Gastrocnemius medialis (tissue), 4 donors: ENCODE data around the gene LEMD1. TPM values are rescaled to one million over a fixed set of nuclear protein-coding genes. Genes with fewer than 3 reads are reported as not detected.
"Not testable (repeated sequence)": the region's sequence is repeated elsewhere in the genome, so short reads cannot be mapped to it uniquely, and the experiment has no call there.

Source experiments
- ATAC-seq, 2 donors: fragments of 150-250 bp; one replicate each; pipeline ENCODE4 v1.9.1; 2016
- DNase-seq, 2 donors: peaks; one replicate each; pipeline ENCODE4 v3.0.0-alpha.2; 2019
- H3K27ac ChIP-seq, 4 donors: fragments of 200-600 bp; sonication (generic); 1 replicate in 1 of 4; 2 replicates in 3 of 4; pipeline ENCODE4 v1.5.1; 2016 to 2018; ENCODE audit warnings: mild to moderate bottlenecking in 2 of 4, moderate library complexity in 1 of 4
- H3K27me3 ChIP-seq, 3 donors: fragments of 200-600 bp; sonication (generic) in 2 of 3; 1 replicate in 1 of 3; 2 replicates in 2 of 3; pipeline versions ENCODE4 v1.5.1 to v1.6.0; 2016 to 2019; ENCODE audit warnings: mild to moderate bottlenecking in 1 of 3, moderate library complexity in 1 of 3
- H3K36me3 ChIP-seq, 2 donors: fragments of 200-600 bp; sonication (generic) in 1 of 2; one replicate each; pipeline ENCODE4 v1.5.1; 2017 to 2018
- H3K4me1 ChIP-seq, 2 donors: fragments of 200-600 bp; sonication (generic) in 1 of 2; one replicate each; pipeline ENCODE4 v1.5.1; 2016 to 2017; ENCODE audit warnings: mild to moderate bottlenecking in 2 of 2
- H3K4me3 ChIP-seq, 4 donors: fragments of 200-600 bp; sonication (generic) in 3 of 4; 1 replicate in 1 of 4; 2 replicates in 3 of 4; pipeline ENCODE4 v1.5.1; 2016 to 2019; ENCODE audit warnings: mild to moderate bottlenecking in 2 of 4
- H3K9me3 ChIP-seq, 3 donors: fragments of 200-600 bp; sonication (generic) in 2 of 3; 1 replicate in 1 of 3; 2 replicates in 2 of 3; pipeline ENCODE4 v1.5.1; 2016 to 2019
- POLR2A ChIP-seq, 2 donors: fragments of 450-650 bp; IDR thresholded peaks; one replicate each; pipeline ENCODE4 v1.6.1; 2017; ENCODE audit warnings: antibody characterized with exemption in 2 of 2, mild to moderate bottlenecking in 2 of 2, moderate library complexity in 2 of 2
- in situ Hi-C, 4 donors: fragments of 200-750 bp; cut with MboI; loops; one replicate each; pipeline versions ENCODE4 v1.15.0 to v1.8.0; 2017; ENCODE audit warnings: low sequenced_read_pairs in 4 of 4
- intact Hi-C: fragments of 100-400 bp; cut with DNase I; formaldehyde crosslinking; loops from one replicate; pipeline ENCODE4 v1.15.1; 2023; ENCODE audit warnings: low total_unique reads
- total RNA-seq, 4 donors: library from RNA; depleted of rRNA; stranded (reverse); fragments of >200 nt; gene quantifications; one replicate each; pipeline versions ENCODE4 v1.1.0 to v1.2.3, GENCODE V29; 2016
- TF ChIP-seq, protein P1 (sequence below), 5 experiments: fragments of 450-650 bp in 3 of 5; fragments of 200-600 bp in 2 of 5; sonication (generic) in 2 of 5; IDR thresholded peaks in 4 of 5; conservative IDR thresholded peaks in 1 of 5; 1 replicate in 4 of 5; 2 replicates in 1 of 5; pipeline ENCODE4 v1.5.1; 2016 to 2019; ENCODE audit warnings: antibody characterized with exemption in 5 of 5, mild to moderate bottlenecking in 3 of 5, moderate library complexity in 3 of 5

Gene LEMD1
- total RNA-seq, 4 donors from 2014 or later, result not detected

DNA sequence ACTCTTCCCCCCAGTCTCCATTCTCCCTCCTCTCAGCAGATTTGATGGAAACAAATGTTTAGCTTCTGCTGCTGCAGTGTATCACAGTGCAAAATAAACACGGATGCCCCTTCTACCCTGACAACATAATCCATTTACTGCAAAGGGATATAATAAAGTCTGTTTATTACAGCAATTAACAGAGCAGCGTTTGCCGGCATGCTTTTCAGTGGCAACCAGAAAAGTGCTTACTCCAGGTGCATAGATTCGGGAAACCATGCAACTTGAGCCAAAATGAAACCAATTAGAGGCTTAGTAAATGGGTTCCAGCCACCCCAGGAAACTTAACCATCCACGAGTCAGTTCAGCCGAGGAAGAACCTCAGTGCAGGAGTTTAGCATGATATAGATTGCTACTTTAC is 12.9 kb upstream of the LEMD1 start:
- Histone ChIP-seq H3K36me3 (no peaks in the 10 kb centered on the region), H3K4me3 (no peak overlapping the region), H3K27ac (no peak overlapping the region), H3K9me3 (no peaks in the 10 kb centered on the region), H3K27me3 (no peaks in the 10 kb centered on the region), H3K4me1 (peaks cover 29% of the 10 kb centered on the region in 2 donors)
- DNase-seq (no peak), ATAC-seq (no peak)
- intact Hi-C loops (loop anchor here (5.0 kb wide), 1 partner anchor 97 kb away; no protein-coding TSS in a partner anchor), in situ Hi-C loops (no loop called here)
- TF ChIP-seq, protein P1, sequence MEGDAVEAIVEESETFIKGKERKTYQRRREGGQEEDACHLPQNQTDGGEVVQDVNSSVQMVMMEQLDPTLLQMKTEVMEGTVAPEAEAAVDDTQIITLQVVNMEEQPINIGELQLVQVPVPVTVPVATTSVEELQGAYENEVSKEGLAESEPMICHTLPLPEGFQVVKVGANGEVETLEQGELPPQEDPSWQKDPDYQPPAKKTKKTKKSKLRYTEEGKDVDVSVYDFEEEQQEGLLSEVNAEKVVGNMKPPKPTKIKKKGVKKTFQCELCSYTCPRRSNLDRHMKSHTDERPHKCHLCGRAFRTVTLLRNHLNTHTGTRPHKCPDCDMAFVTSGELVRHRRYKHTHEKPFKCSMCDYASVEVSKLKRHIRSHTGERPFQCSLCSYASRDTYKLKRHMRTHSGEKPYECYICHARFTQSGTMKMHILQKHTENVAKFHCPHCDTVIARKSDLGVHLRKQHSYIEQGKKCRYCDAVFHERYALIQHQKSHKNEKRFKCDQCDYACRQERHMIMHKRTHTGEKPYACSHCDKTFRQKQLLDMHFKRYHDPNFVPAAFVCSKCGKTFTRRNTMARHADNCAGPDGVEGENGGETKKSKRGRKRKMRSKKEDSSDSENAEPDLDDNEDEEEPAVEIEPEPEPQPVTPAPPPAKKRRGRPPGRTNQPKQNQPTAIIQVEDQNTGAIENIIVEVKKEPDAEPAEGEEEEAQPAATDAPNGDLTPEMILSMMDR (IDR thresholded peaks at IDR 0.05 in 4 of 5, conservative IDR thresholded peaks at IDR 0.05 in 1 of 5), result no peak
- TF ChIP-seq POLR2A (IDR thresholded peaks at IDR 0.05), result no peak

DNA sequence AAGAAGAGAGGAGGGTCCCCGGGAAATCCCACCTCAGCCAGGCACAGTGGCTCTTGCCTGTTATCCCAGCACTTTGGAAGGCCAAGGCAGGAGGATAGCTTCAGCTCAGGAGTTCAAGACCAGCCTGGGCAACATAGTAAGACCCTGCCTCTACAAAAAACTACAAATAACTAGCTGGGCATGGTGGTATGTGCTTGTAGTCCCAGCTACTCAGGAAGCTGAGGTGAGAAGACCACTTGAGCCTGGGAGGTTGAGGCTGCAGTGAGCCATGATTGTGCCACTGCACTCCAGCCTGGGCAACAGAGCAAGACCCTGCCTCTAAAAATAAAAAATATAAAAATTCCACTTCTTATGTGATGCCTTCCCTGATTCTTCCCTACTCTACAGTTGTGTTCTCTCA is 10.8 kb upstream of the LEMD1 start:
- DNase-seq, H3K36me3 ChIP-seq, H3K27me3 ChIP-seq, in situ Hi-C loops, intact Hi-C loops, H3K4me3 ChIP-seq, H3K9me3 ChIP-seq, H3K27ac ChIP-seq, ATAC-seq: not testable (repeated sequence)
- H3K4me1 ChIP-seq, result peaks cover 8 to 11% of the 10 kb centered on the region in 2 donors

DNA sequence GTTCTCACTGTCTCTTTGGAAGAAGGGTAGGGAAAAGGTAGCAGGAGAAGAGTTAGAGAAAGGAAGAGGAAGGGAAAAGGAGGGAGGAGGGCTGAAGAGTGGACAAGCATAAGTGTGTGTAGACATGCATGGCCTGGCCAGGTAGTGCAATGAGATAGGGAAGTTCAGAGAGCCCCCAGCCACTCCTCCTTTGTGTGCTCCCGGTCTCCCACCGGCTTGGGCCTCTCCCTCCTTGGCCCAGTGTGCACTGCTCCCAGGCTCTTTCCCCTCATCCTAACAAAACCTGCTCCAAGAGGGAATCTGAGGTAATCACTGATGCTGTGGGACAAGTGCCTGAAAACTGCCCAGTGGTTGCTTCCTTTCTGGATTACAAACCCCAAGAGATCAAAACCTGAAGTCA is 10.3 kb upstream of the LEMD1 start:
- no peaks in the 10 kb centered on the region for H3K9me3 ChIP-seq
- H3K36me3 ChIP-seq, result no peaks in the 10 kb centered on the region
- no peaks in the 10 kb centered on the region for H3K27me3 ChIP-seq
- no peak for ATAC-seq
- no peak overlapping the region for H3K27ac ChIP-seq
- intact Hi-C loops, result no loop called here
- TF ChIP-seq, protein P1 (IDR thresholded peaks at IDR 0.05 in 4 of 5, conservative IDR thresholded peaks at IDR 0.05 in 1 of 5), result no peak
- no peak for TF ChIP-seq POLR2A (IDR thresholded peaks at IDR 0.05)
- no peak overlapping the region for H3K4me3 ChIP-seq
- peaks cover 3 to 5% of the 10 kb centered on the region in 2 donors for H3K4me1 ChIP-seq
- in situ Hi-C loops, result no loop called here
- no peak for DNase-seq

DNA sequence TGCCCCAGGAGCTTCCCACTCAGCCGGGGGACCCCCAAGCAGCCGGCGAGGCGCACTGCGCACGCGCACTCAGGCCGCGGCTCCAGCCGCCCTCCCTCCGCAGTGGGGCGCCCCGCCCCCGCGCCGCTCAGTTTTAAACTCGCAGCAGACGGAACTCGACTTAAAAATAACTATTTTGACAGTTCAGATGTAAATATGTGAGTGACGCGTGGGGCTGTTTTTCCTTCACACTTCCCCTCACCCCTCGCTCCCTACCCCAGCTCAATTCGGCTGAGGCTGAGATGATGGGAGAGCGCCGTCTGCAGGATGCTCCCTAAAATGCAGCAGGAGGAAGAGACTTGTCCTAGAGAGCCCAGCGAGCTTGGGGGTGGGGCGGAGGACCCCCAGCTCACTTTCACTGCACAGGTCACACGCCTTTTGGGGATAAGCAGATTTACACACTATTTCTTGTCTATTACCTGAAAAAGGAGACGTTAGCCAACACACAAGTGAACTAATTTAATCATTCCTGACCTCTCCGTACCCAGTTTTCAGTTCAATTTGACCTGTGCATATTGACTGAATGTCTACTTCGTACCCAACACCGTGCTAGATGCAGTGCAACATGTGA is 8.9 kb upstream of the LEMD1 start:
- H3K36me3 ChIP-seq, result no peaks in the 10 kb centered on the region
- no peaks in the 10 kb centered on the region for H3K9me3 ChIP-seq
- H3K27me3 ChIP-seq, result no peaks in the 10 kb centered on the region
- TF ChIP-seq, protein P1 (IDR thresholded peaks at IDR 0.05 in 4 of 5, conservative IDR thresholded peaks at IDR 0.05 in 1 of 5), result peak; percentile 62 to 88 (median 79)
- TF ChIP-seq POLR2A (IDR thresholded peaks at IDR 0.05), result no peak
- ATAC-seq, result peak; percentile 80 to 82
- intact Hi-C loops, result loop anchor here (1.0 kb wide), 1 partner anchor 34 kb away; no protein-coding TSS in a partner anchor
- peak overlapping the region in 3 of 4 donors; percentile 48 to 64 (median 55) for H3K27ac ChIP-seq
- peak overlapping the region; percentile 50 to 72 (median 64) for H3K4me3 ChIP-seq
- in situ Hi-C loops, result no loop called here
- peaks cover 0 to 5% of the 10 kb centered on the region in 2 donors for H3K4me1 ChIP-seq
- peak in 1 of 2 donors; percentile 48 for DNase-seq

DNA sequence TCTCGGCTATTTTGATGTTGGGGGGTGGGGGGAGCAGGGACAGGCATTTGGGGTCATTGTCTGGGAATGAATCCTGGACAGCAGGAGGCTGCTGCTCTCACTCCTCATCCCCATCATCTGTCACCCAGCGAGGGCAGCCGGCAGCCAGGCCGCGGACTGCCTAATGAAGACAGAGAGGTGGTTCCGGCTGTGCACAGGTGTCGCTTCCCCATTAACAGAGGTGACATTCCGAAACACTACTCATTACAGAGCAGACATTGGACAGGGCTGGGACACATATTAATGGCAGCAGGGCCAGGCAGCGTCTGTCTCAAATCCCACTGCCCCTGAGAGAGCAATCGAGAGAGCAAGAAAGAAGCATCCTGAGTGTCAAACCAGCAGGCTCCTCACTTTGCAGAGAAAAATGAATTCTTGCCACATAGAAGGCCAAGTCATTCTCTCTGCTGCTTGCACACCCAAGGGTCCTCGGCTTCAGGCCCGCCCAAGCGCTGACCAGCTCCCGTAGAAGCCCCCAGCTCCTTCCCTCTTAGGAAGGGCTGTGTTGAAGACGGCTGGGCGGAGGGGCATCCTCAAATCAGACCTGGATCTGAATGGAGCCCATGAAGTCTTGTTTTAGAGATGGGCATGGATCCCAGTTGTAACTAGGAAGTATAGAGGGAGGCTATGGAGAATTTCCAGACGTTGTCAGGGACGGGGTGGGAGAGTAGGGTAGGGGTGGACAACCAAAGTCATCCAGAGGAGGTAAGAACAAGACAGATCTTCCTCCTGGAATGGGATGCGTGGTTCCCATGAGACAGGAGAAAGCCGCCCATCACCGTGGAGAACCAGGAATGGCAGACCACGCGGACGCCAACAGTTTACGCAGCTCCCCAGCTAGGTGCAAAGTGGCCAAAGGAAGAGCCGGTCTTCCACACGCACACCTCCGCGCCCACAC is 8.2 kb upstream of the LEMD1 start:
- Histone ChIP-seq H3K36me3 (no peaks in the 10 kb centered on the region), H3K27me3 (no peaks in the 10 kb centered on the region), H3K27ac (peak overlapping the region in 2 of 4 donors; percentile 48 to 64), H3K4me3 (peak overlapping the region; percentile 50 to 72 (median 64)), H3K4me1 (peaks cover 2 to 5% of the 10 kb centered on the region in 2 donors), H3K9me3 (no peaks in the 10 kb centered on the region)
- ATAC-seq (peak in 1 of 2 donors; percentile 10), DNase-seq (no peak)
- TF ChIP-seq, protein P1 (IDR thresholded peaks at IDR 0.05 in 4 of 5, conservative IDR thresholded peaks at IDR 0.05 in 1 of 5), result no peak
- no peak for TF ChIP-seq POLR2A (IDR thresholded peaks at IDR 0.05)
- in situ Hi-C loops (no loop called here), intact Hi-C loops (loop anchor here (1.0 kb wide), 1 partner anchor 33 kb away; no protein-coding TSS in a partner anchor)
